ENCODE data around the gene TAOK3.

TAOK3 gene

DNA sequence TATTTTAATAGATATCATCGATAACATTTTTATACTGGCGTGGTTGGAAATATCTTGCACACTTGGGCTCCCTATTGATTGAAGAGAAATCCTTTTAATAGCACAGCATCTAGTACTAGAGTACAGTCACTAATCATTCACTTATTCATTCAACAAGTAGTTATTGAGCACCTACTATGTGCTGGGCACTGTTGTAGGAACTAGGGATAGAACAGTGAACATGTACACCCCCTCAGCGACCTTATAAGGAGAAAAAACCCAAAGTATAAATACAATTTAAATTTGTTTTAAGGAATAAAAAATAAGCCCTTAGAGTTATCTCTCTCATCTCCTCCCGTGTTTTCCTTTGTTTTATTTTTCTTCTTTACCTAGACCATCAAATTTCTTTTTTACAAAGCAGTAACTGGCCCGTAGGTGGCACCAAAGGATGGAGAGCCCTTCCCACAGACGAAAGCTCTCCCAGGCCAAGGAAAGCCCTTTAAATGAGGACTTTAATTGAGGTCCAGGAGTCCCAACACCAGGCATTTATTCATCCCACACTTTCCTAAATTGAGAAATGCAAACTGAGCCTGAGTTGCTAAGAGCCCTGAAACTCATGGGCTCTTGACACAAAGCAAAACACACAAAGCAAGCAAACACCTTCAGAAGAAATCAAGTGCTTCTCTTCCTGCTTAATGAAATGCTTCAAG lies 207.8 kb downstream of the TAOK3 start:
- TF ChIP-seq, protein P1, sequence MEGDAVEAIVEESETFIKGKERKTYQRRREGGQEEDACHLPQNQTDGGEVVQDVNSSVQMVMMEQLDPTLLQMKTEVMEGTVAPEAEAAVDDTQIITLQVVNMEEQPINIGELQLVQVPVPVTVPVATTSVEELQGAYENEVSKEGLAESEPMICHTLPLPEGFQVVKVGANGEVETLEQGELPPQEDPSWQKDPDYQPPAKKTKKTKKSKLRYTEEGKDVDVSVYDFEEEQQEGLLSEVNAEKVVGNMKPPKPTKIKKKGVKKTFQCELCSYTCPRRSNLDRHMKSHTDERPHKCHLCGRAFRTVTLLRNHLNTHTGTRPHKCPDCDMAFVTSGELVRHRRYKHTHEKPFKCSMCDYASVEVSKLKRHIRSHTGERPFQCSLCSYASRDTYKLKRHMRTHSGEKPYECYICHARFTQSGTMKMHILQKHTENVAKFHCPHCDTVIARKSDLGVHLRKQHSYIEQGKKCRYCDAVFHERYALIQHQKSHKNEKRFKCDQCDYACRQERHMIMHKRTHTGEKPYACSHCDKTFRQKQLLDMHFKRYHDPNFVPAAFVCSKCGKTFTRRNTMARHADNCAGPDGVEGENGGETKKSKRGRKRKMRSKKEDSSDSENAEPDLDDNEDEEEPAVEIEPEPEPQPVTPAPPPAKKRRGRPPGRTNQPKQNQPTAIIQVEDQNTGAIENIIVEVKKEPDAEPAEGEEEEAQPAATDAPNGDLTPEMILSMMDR (IDR thresholded peaks at IDR 0.05; ENCODE audit: low read depth, low read length, missing control alignments): peak; percentile 62
- H3K4me3 ChIP-seq (replicated peaks; ENCODE audit: low read depth, low read length): no peak overlapping the region
- DNase-seq (ENCODE audit: extremely low read depth, low read depth): no peak

DNA sequence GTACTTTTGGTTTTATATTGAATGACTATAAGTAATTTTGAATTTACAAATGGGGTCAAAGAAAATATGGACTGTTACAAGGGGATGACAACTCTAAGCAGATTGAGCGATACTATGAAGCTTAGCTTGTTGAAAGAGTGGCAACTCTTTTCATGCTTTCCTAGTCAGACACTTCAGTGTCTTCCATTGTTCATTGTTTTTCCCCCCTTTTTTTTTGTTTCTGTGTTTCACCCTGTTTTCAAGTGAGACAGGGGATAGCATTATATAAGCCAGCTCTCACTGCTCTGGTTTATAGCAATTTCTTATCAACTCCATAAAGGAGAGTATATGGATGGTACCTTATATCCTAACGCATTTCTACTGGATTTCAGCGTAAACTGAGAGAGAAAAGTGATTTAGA lies 212.2 kb downstream of the TAOK3 start:
- TF ChIP-seq, protein P1 (IDR thresholded peaks at IDR 0.05; ENCODE audit: low read depth, low read length, missing control alignments): no peak
- no peak overlapping the region for H3K4me3 ChIP-seq (replicated peaks; ENCODE audit: low read depth, low read length)
- DNase-seq (ENCODE audit: extremely low read depth, low read depth): no peak

DNA sequence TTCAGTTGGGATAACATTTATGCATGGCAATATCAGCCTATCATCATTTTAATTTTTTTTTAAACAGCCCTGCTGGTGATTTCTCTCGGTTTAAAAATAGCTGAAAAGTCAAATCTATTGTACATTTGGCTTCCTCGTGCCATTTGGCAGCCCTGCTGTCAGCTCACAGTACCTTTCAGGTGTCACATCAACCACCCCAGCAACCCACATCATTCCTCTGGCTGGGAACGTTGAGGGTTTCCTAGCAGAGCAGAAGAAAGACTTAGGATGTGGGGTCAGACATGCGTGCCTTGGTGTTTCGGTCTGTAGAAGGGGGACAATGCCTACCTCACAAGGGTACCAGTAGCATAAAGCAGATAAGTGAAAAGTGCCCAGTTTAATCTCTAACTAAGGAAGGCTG lies 221.0 kb downstream of the TAOK3 start:
- H3K4me3 ChIP-seq (replicated peaks; ENCODE audit: low read depth, low read length): no peak overlapping the region
- no peak for DNase-seq (ENCODE audit: extremely low read depth, low read depth)
- TF ChIP-seq, protein P1 (IDR thresholded peaks at IDR 0.05; ENCODE audit: low read depth, low read length, missing control alignments): no peak

DNA sequence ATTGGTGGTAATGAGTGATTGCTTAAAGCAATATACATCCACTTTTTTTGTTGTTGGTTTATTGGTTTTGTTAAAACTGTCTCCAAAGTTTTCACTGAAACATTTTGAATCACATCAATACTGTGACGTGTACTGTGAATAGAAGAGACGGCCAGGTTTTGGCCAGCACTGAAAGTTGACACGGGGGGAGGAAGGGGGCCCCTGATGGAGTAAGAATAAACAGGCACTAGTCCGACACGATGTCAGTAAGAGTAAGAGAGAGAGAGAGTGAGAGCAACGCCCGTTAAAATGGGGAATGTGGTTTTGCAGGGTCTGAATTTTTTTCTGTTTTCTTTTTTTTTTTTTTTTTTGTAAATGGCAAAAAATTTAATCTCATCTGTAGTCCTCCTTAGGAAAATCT lies 222.1 kb downstream of the TAOK3 start:
- TF ChIP-seq, protein P1 (IDR thresholded peaks at IDR 0.05; ENCODE audit: low read depth, low read length, missing control alignments): no peak
- no peak overlapping the region for H3K4me3 ChIP-seq (replicated peaks; ENCODE audit: low read depth, low read length)
- no peak for DNase-seq (ENCODE audit: extremely low read depth, low read depth)

DNA sequence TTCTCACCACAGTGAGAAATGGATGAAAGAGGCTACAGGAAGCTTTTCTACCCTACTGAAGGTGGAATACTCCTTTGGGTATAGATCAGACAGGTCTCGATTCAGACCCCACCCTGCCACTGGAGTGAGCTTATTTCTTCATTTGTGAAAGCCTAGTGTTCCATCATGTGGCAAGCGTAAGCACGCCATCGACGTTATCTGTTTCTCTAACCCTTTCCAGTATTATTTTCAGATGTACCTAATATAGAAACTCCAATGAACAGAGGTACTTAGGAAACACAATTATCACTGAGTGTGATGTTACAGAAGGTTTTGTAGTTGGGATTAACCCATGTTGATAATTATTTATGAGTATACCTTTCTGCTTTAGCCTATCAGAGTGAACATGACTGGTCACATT lies 224.4 kb downstream of the TAOK3 start:
- TF ChIP-seq, protein P1 (IDR thresholded peaks at IDR 0.05; ENCODE audit: low read depth, low read length, missing control alignments): no peak
- DNase-seq (ENCODE audit: extremely low read depth, low read depth): no peak
- no peak overlapping the region for H3K4me3 ChIP-seq (replicated peaks; ENCODE audit: low read depth, low read length)

DNA sequence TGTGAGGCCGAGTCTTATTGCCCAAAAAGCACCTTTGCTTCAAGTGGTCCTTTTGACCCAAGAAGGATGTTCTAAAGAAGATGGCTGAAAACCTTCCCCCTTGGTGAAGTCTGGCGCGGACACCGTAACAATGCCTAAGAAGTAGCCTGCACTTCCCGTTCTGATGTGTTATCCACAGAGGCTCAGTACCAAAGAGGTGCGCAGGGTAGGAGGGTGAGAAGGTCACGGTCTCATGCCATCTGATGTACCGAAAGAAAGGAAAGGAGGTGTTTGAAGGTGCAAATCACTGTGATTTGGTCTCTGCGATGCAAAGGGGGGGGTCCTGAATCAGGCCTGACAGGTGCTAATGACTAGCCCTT lies 226.9 kb downstream of the TAOK3 start:
- H3K4me3 ChIP-seq (replicated peaks; ENCODE audit: low read depth, low read length): no peak overlapping the region
- DNase-seq (ENCODE audit: extremely low read depth, low read depth): no peak
- TF ChIP-seq, protein P1 (IDR thresholded peaks at IDR 0.05; ENCODE audit: low read depth, low read length, missing control alignments): no peak

All from HFF-Myc (cell line).